Subcutaneous abdominal adipose tissue (tissue), 5 donors: ENCODE measurements around the gene MUCL1.
"Not testable (repeated sequence)": the region's sequence is repeated elsewhere in the genome, so short reads cannot be mapped to it uniquely, and the experiment has no call there.

Experiments
- H3K27ac ChIP-seq: one replicate; pipeline ENCODE4 v1.7.0; 2013; ENCODE audit warnings: low read depth, mild to moderate bottlenecking, inconsistent platforms, low read length, moderate library complexity
- H3K27me3 ChIP-seq, 5 donors: one replicate each; pipeline ENCODE4 v1.7.0; 2013; ENCODE audit warnings: low read length in 5 of 5, inconsistent platforms in 1 of 5; ENCODE audit not compliant: control insufficient read depth in 5 of 5, insufficient read depth in 4 of 5
- H3K36me3 ChIP-seq, 5 donors: one replicate each; pipeline ENCODE4 v1.7.0; 2013; ENCODE audit warnings: low read length in 5 of 5; ENCODE audit not compliant: control insufficient read depth in 5 of 5, insufficient read depth in 5 of 5
- H3K4me1 ChIP-seq, 5 donors: one replicate each; pipeline ENCODE4 v1.7.0; 2013; ENCODE audit warnings: low read length in 5 of 5, mild to moderate bottlenecking in 3 of 5, moderate library complexity in 1 of 5; ENCODE audit not compliant: control insufficient read depth in 5 of 5, insufficient read depth in 5 of 5
- H3K4me3 ChIP-seq, 5 donors: one replicate each; pipeline ENCODE4 v1.7.0; 2013; ENCODE audit warnings: low read length in 5 of 5, low read depth in 1 of 5
- H3K9ac ChIP-seq, 5 donors: one replicate each; pipeline ENCODE4 v1.7.0; 2013; ENCODE audit warnings: low read length in 5 of 5, mild to moderate bottlenecking in 4 of 5, moderate library complexity in 3 of 5
- H3K9me3 ChIP-seq, 5 donors: one replicate each; pipeline ENCODE4 v1.7.0; 2013; ENCODE audit warnings: low read length in 5 of 5; ENCODE audit not compliant: control insufficient read depth in 5 of 5
- donor health status: healthy.
- donor health status: healthy.
- donor health status: healthy.
- donor health status: healthy.
- donor health status: healthy.

MUCL1 gene

DNA sequence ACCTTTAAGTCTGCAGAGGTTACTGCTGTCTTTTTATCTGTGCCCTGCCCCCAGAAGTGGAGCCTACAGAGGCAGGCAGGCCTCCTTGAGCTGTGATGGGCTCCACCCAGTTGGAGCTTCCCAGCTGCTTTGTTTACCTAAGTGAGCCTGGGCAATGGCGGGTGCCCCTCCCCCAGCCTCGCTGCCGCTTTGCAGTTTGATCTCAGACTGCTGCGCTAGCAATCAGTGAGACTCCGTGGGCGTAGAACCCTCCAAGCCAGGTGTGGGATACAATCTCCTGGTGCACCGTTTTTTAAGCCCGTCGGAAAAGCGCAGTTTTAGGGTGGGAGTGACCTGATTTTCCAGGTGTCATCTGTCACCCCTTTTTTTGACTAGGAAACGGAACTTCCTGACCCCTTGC lies 34.1 kb downstream of the MUCL1 start:
- H3K36me3 ChIP-seq, H3K4me1 ChIP-seq, H3K27ac ChIP-seq, H3K27me3 ChIP-seq, H3K9ac ChIP-seq, H3K4me3 ChIP-seq, H3K9me3 ChIP-seq: not testable (repeated sequence)

DNA sequence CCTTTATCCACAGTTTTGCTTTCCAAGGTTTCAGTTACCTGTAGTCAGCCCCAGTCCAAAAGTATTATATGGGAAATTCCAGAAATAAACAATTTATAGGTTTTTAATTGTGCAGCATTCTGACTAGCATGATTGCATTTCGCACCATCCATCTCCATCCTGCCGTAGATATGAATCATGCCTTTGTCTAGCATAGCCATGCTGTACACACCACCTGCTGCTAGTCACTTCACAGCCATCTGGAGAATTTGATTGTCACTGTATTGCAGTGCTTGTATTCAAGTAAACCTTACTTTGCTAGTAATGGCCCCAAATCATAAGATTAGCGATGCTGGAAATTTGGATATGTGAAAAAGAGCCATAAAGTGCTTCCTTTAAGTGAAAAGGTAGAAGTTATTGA lies 36.0 kb downstream of the MUCL1 start:
- Histone ChIP-seq H3K9ac (no peak overlapping the region), H3K4me1 (no peaks in the 10 kb centered on the region), H3K9me3 (no peaks in the 10 kb centered on the region), H3K27ac (no peak overlapping the region), H3K4me3 (no peak overlapping the region), H3K27me3 (no peaks in the 10 kb centered on the region), H3K36me3 (no peaks in the 10 kb centered on the region)

DNA sequence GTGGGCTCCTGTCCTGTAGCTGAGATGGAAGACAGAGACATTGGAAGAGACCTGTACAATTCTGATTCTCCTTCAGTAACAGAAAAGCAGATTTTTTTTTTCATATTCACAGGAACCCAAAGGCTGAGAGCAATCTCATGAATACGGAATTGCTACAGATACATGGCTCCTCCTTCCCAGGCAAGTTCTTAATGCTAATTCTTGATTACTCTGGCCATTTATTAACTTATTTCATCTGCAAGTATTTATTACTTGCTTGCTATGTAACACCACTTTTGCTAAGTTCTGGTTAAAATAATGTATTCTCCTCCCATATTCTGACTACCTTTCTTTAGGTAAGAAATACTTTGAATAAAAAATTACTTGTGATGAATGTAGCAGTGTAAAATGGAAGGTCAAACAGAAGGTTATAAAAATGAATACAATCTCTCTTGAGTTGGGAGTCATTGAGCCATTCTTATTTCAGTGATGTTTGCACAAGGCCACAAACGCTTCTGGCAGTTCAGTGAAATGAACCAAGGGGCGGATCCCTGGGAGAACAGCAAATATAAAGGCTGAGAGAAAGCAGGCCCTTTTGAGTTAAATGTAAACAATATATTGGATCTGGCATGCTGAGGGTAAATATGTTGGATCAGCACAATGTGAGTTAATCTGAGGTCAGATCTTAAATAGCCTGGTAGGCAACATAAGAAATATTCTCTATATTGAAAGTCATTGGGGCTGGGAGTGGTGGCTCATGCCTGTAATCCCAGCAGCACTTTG lies 37.6 kb downstream of the MUCL1 start:
- H3K27me3 ChIP-seq = no peaks in the 10 kb centered on the region
- H3K4me3 ChIP-seq = no peak overlapping the region
- H3K27ac ChIP-seq = no peak overlapping the region
- H3K36me3 ChIP-seq = no peaks in the 10 kb centered on the region
- H3K9ac ChIP-seq = no peak overlapping the region
- H3K4me1 ChIP-seq = no peaks in the 10 kb centered on the region
- H3K9me3 ChIP-seq = no peaks in the 10 kb centered on the region
